D721Med (cell line): ENCODE measurements around the gene ETS2.

Experiments
- DNase-seq: peaks from one replicate; pipeline ENCODE4 v3.0.0; 2011; ENCODE audit warnings: low spot score; ENCODE audit not compliant: insufficient read length
- FAIRE-seq: peaks from 2 replicates; lab custom pipeline; 2011; peaks lifted over from hg19 to GRCh38; lab: Jason Lieb, UNC
- TF ChIP-seq, protein P1 (sequence below): IDR thresholded peaks from 2 replicates; pipeline ENCODE4 v1.5.1; 2012; ENCODE audit warnings: mild to moderate bottlenecking, control low read depth; ENCODE audit not compliant: insufficient read depth; ENCODE audit errors: missing control alignments

Gene ETS2

DNA sequence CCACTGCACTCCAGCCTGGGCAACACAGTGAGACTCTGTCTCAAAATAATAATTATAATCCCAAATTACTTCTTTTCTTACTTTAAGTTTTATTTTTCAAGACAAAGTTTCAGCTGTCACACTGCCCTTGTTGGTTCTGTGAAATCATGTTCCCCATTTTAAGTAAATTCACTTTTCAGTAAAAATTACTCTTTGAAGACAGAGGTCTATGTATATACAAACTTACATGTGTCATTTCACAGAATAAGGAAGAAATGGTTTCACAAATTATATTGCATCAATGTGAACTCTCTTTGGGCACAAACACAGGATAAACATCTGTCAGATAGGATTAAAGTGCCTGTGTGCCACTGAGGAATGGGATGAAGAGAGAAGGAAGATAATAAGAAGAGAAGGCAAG, 33.1 kb upstream of the ETS2 start:
- DNase-seq: no peak
- no peak for FAIRE-seq
- TF ChIP-seq, protein P1, sequence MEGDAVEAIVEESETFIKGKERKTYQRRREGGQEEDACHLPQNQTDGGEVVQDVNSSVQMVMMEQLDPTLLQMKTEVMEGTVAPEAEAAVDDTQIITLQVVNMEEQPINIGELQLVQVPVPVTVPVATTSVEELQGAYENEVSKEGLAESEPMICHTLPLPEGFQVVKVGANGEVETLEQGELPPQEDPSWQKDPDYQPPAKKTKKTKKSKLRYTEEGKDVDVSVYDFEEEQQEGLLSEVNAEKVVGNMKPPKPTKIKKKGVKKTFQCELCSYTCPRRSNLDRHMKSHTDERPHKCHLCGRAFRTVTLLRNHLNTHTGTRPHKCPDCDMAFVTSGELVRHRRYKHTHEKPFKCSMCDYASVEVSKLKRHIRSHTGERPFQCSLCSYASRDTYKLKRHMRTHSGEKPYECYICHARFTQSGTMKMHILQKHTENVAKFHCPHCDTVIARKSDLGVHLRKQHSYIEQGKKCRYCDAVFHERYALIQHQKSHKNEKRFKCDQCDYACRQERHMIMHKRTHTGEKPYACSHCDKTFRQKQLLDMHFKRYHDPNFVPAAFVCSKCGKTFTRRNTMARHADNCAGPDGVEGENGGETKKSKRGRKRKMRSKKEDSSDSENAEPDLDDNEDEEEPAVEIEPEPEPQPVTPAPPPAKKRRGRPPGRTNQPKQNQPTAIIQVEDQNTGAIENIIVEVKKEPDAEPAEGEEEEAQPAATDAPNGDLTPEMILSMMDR: no peak

DNA sequence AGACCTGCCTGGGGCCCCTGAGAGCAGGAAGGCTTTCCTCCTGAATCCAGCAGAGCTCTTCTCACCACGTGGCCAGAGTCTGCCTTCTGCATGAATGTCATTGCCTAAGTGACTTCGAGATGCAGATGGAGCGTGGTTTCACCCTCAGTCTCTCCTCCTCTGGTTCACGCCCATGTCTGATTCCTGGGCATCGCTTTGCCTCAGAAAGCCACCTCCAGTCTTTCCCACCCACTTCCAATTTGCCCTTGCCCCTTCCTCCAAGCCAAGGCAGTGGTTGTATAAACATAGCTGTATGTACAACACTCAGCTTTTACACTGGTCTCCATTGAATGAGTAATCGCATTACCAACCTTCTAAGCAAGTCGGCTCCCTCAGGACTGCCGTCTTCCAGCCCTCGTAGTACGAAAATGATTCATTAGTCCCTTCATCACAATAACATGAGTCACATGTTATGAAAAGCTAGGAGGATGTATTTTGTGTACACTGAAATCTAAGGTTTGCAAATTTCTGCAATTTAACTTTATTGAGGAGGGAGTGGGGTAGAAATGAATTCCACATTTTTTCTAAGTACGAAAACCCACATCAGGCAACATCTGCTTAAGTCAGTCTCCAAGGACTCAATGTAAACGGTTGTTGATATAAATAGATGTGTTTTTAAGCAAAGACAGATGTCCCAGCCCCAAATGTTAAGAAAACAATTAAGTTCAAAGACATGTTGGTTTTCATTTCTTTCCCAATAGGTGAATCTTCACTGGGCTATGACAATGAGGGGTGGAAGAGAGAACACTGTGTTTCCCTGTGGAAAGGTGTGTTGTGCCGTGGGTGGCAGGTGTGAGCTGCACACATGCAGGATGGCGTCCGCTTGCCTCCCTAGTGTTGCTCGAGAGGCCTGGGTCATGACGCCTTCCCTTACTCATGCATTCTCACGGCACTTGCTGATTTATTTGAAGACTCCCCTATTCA, 32.3 kb upstream of the ETS2 start:
- no peak for FAIRE-seq
- DNase-seq: no peak

GRCh38 chr21:38774152-38774551, 31.6 kb upstream of the ETS2 start:
- FAIRE-seq: no peak
- TF ChIP-seq, protein P1: no peak
- no peak for DNase-seq

More for the DNA sequence above, 32.3 kb upstream of the ETS2 start:
- TF ChIP-seq, protein P1: no peak

- DNase-seq (no peak), FAIRE-seq (no peak)
- TF ChIP-seq, protein P1: no peak
These were observed 31.0 kb upstream of the ETS2 start for GRCh38 chr21:38774586-38775285.

GRCh38 chr21:38775733-38776132, 30.0 kb upstream of the ETS2 start:
- DNase-seq (no peak), FAIRE-seq (no peak)
- TF ChIP-seq, protein P1: no peak

GRCh38 chr21:38777015-38777414, 28.7 kb upstream of the ETS2 start:
- TF ChIP-seq, protein P1: no peak
- DNase-seq (no peak), FAIRE-seq (no peak)
